IPS DF 4.7 (cell line): ENCODE results near the gene RPGR.

ENCODE experiments used
- DNase-seq: peaks from one replicate; pipeline ENCODE4 v3.0.0-alpha.2; 2013; ENCODE audit warnings: low spot score; ENCODE audit errors: extremely low read depth

Gene RPGR

GRCh38 chrX:38332505-38332904 is 5.2 kb upstream of the RPGR start:
- no peak for DNase-seq

GRCh38 chrX:38327775-38328081 is 419 bp upstream of the RPGR start:
- DNase-seq, result no peak

- no peak for DNase-seq
Observed at GRCh38 chrX:38326086-38326485, 1.2 kb downstream of the RPGR start.

- no peak for DNase-seq
Observed at GRCh38 chrX:38320819-38321218, 6.5 kb downstream of the RPGR start.

- no peak for DNase-seq
Observed at GRCh38 chrX:38318606-38319005, 8.7 kb downstream of the RPGR start.

- no peak for DNase-seq
Observed at GRCh38 chrX:38318196-38318595, 9.1 kb downstream of the RPGR start.

- DNase-seq, result no peak
Observed at GRCh38 chrX:38315186-38315585, 12.1 kb downstream of the RPGR start.

GRCh38 chrX:38313190-38313589 is 14.1 kb downstream of the RPGR start:
- no peak for DNase-seq

GRCh38 chrX:38312436-38312835 is 14.9 kb downstream of the RPGR start:
- no peak for DNase-seq

- DNase-seq, result no peak
Observed at GRCh38 chrX:38311743-38312142, 15.6 kb downstream of the RPGR start.

- no peak for DNase-seq
Observed at GRCh38 chrX:38305971-38306370, 21.3 kb downstream of the RPGR start.

GRCh38 chrX:38304010-38304409 is 23.3 kb downstream of the RPGR start:
- DNase-seq, result no peak

GRCh38 chrX:38293741-38294140 is 33.6 kb downstream of the RPGR start:
- DNase-seq, result no peak

- DNase-seq, result no peak
Observed at GRCh38 chrX:38287674-38288073, 39.6 kb downstream of the RPGR start.

- DNase-seq, result no peak
Observed at GRCh38 chrX:38285649-38286048, 41.7 kb downstream of the RPGR start.

- DNase-seq, result no peak
Observed at GRCh38 chrX:38282049-38282448, 45.3 kb downstream of the RPGR start.

GRCh38 chrX:38279188-38279587 is 48.1 kb downstream of the RPGR start:
- DNase-seq, result no peak

- no peak for DNase-seq
Observed at GRCh38 chrX:38278682-38279081, 48.6 kb downstream of the RPGR start.

- DNase-seq, result no peak
Observed at GRCh38 chrX:38277802-38278201, 49.5 kb downstream of the RPGR start.

GRCh38 chrX:38277136-38277535 is 50.2 kb downstream of the RPGR start:
- no peak for DNase-seq

GRCh38 chrX:38276089-38276488 is 51.2 kb downstream of the RPGR start:
- DNase-seq, result no peak

- no peak for DNase-seq
Observed at GRCh38 chrX:38275615-38276014, 51.7 kb downstream of the RPGR start.

GRCh38 chrX:38273453-38273852 is 53.9 kb downstream of the RPGR start:
- no peak for DNase-seq

- DNase-seq, result no peak
Observed at GRCh38 chrX:38271154-38271716, 56.1 kb downstream of the RPGR start.
